HAP-1 (cell line): ENCODE measurements around the gene TXNRD2.
"Not testable (repeated sequence)": the region's sequence is repeated elsewhere in the genome, so short reads cannot be mapped to it uniquely, and the experiment has no call there.

Experiments
- DNase-seq, 2 experiments: peaks; one replicate each; pipeline ENCODE4 v3.0.0-alpha.2; 2016 to 2020; ENCODE audit warnings: low spot score in 2 of 2
- H3K27me3 ChIP-seq: fragments of 250-450 bp; sonication (Bioruptor Pico); 2 replicates; pipeline ENCODE4 v1.5.1; 2020; ENCODE audit warnings: low read depth, mild to moderate bottlenecking, moderate library complexity
- H3K36me3 ChIP-seq: fragments of 250-450 bp; sonication (Bioruptor Pico); replicated peaks from 2 replicates; pipeline ENCODE4 v1.5.1; 2020; ENCODE audit warnings: mild to moderate bottlenecking
- H3K4me1 ChIP-seq: fragments of 250-450 bp; sonication (Bioruptor Pico); 2 replicates; pipeline ENCODE4 v1.5.1; 2020; ENCODE audit warnings: mild to moderate bottlenecking
- H3K4me3 ChIP-seq: fragments of 250-450 bp; sonication (Bioruptor Pico); 2 replicates; pipeline ENCODE4 v1.5.1; 2020; ENCODE audit warnings: mild to moderate bottlenecking, moderate library complexity
- H3K9me3 ChIP-seq: fragments of 250-450 bp; sonication (Bioruptor Pico); 2 replicates; pipeline ENCODE4 v1.5.1; 2020; ENCODE audit warnings: mild to moderate bottlenecking, moderate library complexity
- in situ Hi-C: fragments of 300-500 bp; cut with MboI; formaldehyde crosslinking; loops from 3 replicates; pipeline ENCODE4 v1.14.3; 2020; ENCODE audit warnings: low sequenced_read_pairs, inconsistent platforms, mixed read lengths

TXNRD2 gene

DNA sequence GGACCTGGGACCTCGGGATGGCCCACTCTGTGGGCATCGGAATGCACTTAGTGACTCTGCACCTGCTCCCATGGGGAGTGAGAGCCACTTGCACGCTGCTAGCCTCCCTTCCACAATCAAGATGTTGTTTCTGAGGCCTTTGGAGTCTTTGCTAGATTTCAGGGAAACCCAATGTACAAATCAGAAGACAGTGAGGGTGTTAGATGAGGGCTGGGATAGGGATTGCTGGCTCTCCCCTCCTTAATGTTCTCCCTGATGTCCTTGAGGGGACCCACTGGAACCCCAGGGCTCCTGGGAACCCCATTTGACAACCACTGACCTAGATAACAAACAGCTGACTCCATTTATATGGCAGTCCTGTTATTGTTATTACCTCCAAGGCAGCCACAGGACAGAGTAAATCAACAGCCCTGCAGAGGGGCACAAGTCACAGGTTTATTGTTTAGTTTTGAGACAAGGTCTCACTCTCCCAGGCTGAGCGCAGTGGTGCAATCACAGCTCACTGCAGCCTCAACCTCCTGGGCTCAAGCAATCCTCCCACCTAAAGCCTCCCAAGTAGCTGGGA lies 31.4 kb downstream of the TXNRD2 start:
- H3K27me3 ChIP-seq = no peaks in the 10 kb centered on the region
- H3K9me3 ChIP-seq = no peaks in the 10 kb centered on the region
- DNase-seq = no peak
- H3K36me3 ChIP-seq = peaks cover 11% of the 10 kb centered on the region
- no peak overlapping the region for H3K4me3 ChIP-seq
- in situ Hi-C loops = loop anchor here (5.0 kb wide), 1 partner anchor 178 kb away; no protein-coding TSS in a partner anchor
- H3K4me1 ChIP-seq = no peaks in the 10 kb centered on the region

DNA sequence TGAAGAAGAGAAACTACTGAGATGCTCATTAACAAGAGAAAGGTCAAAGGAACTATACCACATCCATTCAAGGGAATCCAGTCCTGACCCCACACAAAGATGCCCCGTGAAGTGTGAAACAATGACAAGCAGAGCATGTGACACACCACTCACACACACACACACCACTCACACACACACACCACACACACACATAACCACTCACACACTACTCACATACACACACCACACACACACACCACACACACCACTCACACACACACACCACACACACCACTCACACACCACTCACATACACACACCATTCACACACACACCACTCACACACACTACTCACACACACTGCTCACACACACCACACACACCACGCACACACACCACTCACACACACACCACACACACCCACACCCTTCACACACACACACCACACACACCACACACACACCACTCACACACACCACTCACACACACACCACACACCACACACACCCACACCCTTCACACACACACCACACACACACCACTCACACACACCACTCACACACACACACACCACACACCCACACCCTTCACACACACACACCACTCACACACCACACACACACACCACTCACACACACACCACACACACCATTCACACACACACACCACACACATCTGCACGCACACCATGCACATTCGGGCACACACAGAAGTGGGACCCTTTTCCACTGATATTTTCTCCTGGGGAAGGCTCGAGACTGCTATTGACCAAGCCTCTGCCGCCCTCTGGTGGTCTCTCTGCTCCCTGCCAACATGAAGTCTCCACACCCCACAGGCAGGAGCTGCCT lies 32.1 kb downstream of the TXNRD2 start:
- peak; percentile 72 to 93 for DNase-seq
- Histone ChIP-seq H3K4me1 (no peaks in the 10 kb centered on the region), H3K9me3 (no peaks in the 10 kb centered on the region), H3K27me3 (no peaks in the 10 kb centered on the region), H3K4me3 (no peak overlapping the region), H3K36me3 (peaks cover 11% of the 10 kb centered on the region)
- in situ Hi-C loops = loop anchor here (5.0 kb wide), 1 partner anchor 177 kb away; no protein-coding TSS in a partner anchor

DNA sequence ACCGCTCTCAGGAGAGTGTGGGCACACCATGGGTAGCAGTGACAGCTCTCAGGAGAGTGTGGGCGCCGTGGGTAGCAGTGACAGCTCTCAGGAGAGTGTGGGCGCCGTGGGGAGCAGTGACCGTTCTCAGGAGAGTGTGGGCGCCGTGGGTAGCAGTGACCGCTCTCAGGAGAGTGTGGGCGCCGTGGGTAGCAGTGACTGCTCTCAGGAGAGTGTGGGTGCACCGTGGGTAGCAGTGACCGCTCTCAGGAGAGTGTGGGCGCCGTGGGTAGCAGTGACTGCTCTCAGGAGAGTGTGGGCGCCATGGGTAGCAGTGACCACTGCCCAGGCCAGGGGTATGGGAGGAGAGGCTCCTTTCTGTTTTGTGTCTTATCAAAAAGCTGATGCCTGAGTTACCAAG lies 33.7 kb downstream of the TXNRD2 start:
- H3K9me3 ChIP-seq, DNase-seq, H3K4me3 ChIP-seq, H3K27me3 ChIP-seq, in situ Hi-C loops, H3K4me1 ChIP-seq, H3K36me3 ChIP-seq: not testable (repeated sequence)

DNA sequence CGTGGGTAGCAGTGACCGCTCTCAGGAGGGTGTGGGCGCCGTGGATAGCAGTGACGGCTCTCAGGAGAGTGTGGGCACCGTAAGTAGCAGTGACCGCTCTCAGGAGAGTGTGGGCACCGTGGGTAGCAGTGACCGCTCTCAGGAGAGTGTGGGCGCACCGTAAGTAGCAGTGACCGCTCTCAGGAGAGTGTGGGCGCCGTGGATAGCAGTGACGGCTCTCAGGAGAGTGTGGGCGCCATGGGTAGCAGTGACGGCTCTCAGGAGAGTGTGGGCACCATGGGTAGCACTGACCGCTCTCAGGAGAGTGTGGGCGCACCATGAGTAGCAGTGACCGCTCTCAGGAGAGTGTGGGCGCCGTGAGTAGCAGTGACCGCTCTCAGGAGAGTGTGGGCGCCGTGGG lies 34.8 kb downstream of the TXNRD2 start:
- H3K36me3 ChIP-seq, H3K4me3 ChIP-seq, H3K9me3 ChIP-seq, DNase-seq, in situ Hi-C loops, H3K27me3 ChIP-seq, H3K4me1 ChIP-seq: not testable (repeated sequence)

DNA sequence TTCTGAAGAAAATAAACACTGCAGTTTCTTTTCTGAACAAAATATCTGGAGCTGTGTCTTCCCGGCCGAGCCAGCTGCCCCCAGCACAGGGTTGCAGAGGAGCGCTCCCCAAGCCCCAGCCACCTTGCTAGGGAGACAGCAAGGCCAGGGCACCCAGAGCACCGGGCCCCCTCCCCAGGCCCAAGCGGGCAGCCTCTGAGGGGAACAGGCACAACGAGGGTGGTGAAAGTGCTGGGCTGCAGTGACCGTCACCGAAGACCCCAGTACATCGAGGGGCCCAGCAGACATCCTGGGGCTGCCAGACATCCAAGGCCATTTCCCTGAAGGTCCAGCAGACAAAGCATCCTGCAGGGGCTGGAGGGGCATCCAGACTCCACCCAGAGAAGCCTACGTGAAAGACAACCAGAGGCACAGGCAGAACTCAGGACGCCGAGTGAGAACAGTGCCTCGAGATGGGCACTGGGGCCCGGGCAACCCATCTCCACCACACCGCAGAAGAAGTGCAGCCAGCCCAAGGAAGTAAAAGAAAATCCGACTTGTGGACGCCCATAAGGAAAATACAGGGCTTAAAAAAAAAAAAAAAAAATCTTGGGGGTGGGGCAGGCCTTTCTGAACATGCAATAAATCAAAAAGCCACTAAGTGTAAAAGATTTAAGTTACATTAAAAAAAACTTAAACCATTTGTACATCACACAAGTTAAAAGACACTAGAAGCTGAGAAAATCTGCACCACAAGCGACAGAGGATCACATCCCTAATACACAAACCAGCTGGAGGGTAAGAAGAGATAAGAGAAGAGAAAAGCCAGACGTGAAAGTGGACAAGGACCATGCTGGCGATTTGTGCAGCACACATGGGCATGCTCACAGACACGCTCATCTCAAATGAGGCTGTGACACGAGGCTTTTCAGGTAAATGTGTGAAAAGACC lies 36.0 kb downstream of the TXNRD2 start:
- Histone ChIP-seq H3K4me1 (no peaks in the 10 kb centered on the region), H3K27me3 (no peaks in the 10 kb centered on the region), H3K36me3 (no peaks in the 10 kb centered on the region), H3K4me3 (no peak overlapping the region), H3K9me3 (no peaks in the 10 kb centered on the region)
- no peak for DNase-seq
- in situ Hi-C loops = no loop called here

DNA sequence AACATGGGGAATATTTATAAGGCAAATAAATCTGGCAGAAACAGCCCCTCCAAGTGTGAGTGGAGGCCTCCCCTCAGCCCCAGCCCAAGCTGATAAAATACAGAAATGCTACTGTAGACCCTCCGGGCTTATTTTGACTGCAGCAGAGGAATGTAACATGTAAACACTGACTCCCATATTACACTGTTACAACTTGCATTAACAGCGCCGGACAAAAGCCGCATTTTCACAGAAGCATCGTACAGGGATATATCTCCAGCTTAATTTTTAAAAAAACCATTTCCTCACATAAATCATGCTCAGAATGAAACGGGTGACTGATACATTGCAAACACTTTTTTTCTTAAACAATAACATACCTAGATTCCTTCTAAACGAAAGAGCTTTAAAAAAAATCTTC lies 36.7 kb downstream of the TXNRD2 start:
- Histone ChIP-seq H3K4me1 (no peaks in the 10 kb centered on the region), H3K27me3 (no peaks in the 10 kb centered on the region), H3K4me3 (no peak overlapping the region), H3K9me3 (no peaks in the 10 kb centered on the region), H3K36me3 (no peaks in the 10 kb centered on the region)
- in situ Hi-C loops = no loop called here
- DNase-seq = no peak

DNA sequence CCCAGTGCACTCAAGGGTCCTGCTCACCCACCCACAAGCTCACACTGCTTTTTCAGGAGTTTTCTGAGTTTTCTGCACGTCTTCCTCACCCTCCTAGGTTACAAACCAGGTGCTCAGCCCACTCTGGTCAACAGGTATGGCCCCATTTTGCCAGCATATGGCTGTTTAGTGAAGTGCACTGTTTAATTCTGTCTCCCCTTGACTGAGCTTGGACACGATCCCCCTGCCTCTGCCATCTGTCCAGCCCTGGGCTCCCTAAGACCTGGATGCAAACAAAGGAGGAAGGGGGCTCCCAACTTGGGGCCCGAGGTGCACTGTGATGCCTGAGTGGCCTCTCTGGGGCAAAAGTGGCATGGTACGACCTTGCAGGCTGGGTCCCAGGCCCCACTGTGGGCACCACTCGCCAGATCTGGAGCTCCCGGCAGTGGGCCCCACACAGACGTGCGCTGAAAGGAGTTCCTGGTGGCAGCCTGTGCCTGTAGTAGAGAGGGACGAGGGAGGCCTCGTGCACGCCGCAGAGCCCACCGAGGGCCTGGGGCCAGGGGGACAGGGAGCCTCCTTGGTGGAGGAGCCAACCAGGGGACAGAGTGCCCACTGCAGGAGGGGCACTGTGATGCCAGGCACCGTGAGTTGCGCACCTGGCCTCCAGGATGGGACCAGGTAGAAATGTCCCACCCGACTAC lies 37.3 kb downstream of the TXNRD2 start:
- no peaks in the 10 kb centered on the region for H3K9me3 ChIP-seq
- no peak overlapping the region for H3K4me3 ChIP-seq
- no peaks in the 10 kb centered on the region for H3K27me3 ChIP-seq
- no peaks in the 10 kb centered on the region for H3K36me3 ChIP-seq
- H3K4me1 ChIP-seq = no peaks in the 10 kb centered on the region
- no peak for DNase-seq
- in situ Hi-C loops = no loop called here

DNA sequence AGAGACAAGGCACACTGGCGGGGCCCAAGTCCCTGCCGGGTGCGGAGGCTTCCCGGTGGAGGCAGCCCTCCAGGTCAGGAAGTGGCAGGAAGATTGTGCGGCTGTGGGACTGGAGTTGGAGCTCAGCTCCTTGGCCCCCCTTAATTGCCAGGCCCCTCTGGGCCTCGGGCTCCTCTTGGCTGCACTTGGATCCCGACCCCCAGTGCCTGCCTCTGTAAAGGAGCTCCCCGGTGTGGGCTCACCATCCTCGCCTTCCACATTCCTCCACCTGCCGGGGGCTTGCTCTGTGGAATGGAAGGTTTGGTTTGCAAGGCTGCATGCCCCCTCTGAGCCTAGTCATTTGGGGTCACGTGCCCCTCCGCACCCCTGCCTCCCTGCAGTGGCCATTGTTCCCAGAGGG lies 38.1 kb downstream of the TXNRD2 start:
- Histone ChIP-seq H3K9me3 (no peaks in the 10 kb centered on the region), H3K4me1 (no peaks in the 10 kb centered on the region), H3K36me3 (no peaks in the 10 kb centered on the region), H3K27me3 (no peaks in the 10 kb centered on the region), H3K4me3 (no peak overlapping the region)
- in situ Hi-C loops = no loop called here
- DNase-seq = no peak

DNA sequence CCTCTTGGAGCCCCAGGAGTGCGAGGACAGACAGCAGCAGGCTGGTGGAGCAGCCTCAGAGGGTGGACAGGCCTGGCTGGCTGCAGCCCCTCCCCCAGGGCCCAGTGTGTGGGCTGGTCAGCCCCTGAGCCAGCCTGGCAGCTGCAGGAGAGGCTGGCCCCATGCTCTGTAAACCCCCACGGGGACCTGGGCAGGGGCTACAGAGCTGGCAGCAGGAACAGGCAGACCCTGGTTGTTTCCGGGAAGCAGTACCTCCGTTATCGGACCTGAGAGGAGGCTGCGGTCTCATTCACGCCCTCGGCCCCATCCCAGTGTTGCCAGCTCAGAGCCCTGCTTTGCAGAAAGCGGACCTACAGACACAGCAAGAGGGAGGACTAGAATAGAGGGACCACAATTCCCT lies 38.6 kb downstream of the TXNRD2 start:
- no peaks in the 10 kb centered on the region for H3K4me1 ChIP-seq
- H3K36me3 ChIP-seq = no peaks in the 10 kb centered on the region
- DNase-seq = no peak
- in situ Hi-C loops = no loop called here
- no peaks in the 10 kb centered on the region for H3K27me3 ChIP-seq
- no peak overlapping the region for H3K4me3 ChIP-seq
- H3K9me3 ChIP-seq = no peaks in the 10 kb centered on the region

DNA sequence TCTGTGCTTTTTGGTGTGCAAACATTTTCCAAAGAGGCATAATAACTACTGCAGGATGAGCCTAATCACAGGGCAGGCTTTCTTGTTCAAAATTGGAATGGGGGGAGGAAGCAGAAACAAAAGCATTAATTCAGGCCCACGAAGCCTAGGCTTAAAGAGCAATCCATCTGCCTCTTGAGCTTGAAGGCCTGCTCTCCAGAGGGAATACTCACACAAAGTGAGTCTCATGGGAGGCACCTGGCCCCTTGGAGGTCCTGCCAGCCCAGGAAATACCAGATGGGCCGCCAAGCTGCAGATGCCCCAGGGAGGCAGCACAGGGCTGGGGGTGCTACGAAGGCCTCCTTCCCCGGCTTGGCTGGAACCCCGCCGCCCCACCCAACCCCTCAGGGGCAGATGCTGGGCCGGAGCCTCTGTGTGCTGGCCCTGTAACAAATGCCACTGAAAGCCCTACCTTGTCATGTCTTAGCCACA lies 39.3 kb downstream of the TXNRD2 start:
- Histone ChIP-seq H3K4me1 (no peaks in the 10 kb centered on the region), H3K36me3 (no peaks in the 10 kb centered on the region), H3K9me3 (no peaks in the 10 kb centered on the region), H3K4me3 (no peak overlapping the region), H3K27me3 (no peaks in the 10 kb centered on the region)
- in situ Hi-C loops = no loop called here
- no peak for DNase-seq

DNA sequence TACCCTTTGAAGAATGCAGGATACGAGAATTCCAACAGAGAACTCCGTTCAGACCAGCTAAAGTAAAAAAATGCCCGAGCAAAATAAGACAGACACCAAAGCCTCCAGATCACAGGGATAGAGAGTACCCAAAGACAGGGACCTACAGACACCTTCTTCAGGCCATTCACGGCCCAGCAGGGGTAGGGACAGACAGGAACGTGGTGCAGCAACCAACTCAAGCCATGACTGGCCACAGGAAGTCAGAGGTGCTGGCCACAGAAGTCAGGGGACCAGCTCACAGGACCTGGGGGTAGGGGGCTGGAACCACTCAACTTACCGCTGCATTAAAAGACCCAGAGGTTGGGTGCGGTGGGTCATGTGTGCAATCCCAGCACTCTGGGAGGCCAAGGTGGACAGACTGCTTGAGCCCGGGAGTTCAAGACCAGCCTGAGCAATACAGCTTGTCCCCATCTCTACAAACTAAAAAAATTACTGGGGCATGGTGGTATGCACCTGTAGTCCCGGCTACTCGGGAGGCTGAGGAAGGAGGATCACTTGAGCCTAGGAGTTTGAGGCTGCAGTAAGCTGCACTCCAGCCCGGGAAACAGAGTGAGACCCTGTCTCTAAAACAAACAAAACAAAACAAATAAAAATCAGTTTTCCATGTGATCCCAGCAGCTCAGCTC lies 39.9 kb downstream of the TXNRD2 start:
- no peaks in the 10 kb centered on the region for H3K27me3 ChIP-seq
- no peak for DNase-seq
- no peak overlapping the region for H3K4me3 ChIP-seq
- H3K9me3 ChIP-seq = no peaks in the 10 kb centered on the region
- H3K4me1 ChIP-seq = no peaks in the 10 kb centered on the region
- no peaks in the 10 kb centered on the region for H3K36me3 ChIP-seq
- in situ Hi-C loops = no loop called here

DNA sequence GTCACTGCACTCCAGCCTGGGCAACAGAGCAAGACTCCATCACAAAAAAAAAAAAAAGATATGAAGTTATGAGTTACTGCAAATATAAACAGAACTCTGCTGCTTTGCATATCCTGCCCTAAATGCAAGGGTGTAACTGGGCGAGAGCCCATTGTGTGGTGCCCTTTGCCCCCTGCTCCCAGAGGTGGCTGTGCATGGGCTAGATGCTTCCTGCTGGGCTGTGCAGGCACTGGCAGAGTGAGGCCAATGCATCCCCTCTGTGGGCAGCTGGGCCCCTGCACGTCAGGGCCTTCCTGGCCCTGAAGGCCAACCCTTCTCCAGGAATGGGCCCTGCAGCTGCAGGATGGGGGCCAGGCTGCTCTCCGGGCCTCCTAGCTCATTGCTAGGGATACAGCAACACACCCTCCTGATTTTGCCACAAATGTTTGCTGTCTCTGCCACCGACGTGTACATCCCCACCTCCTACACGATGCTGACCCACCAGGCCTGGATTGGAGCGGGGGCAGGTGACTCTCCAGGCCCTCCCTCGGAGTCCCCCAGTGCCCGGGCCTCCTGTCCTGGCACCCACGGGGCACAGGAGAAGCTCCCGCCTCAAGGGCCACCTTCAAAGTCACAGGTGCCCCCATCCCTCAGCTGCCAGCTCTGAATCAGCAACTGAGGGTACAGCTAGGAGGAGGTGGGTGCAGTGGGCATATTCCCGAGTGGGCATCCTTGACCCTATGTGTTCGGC lies 40.7 kb downstream of the TXNRD2 start:
- in situ Hi-C loops = no loop called here
- Histone ChIP-seq H3K27me3 (no peaks in the 10 kb centered on the region), H3K9me3 (no peaks in the 10 kb centered on the region), H3K36me3 (no peaks in the 10 kb centered on the region), H3K4me1 (no peaks in the 10 kb centered on the region), H3K4me3 (no peak overlapping the region)
- DNase-seq = no peak
